ENCODE results near the gene RBKS. TPM values are rescaled to one million over a fixed set of nuclear protein-coding genes. Genes with fewer than 3 reads are reported as not detected.
"Not testable (repeated sequence)": the region's sequence is repeated elsewhere in the genome, so short reads cannot be mapped to it uniquely, and the experiment has no call there.

Gene RBKS
- total RNA-seq, 1 donor from 2014 or later: 1.2 TPM

GRCh38 chr2:27866237-27866636 is 23.9 kb downstream of the RBKS start:
- H3K4me1 Mint-ChIP-seq (ENCODE audit: low read depth, unreplicated experiment): no peaks in the 10 kb centered on the region
- no peaks in the 10 kb centered on the region for H3K36me3 Mint-ChIP-seq (ENCODE audit: unreplicated experiment)
- no peak overlapping the region for H3K4me3 Mint-ChIP-seq (ENCODE audit: unreplicated experiment)
- no peaks in the 10 kb centered on the region for H3K9me3 Mint-ChIP-seq (ENCODE audit: unreplicated experiment)
- DNase-seq: no peak
- H3K27me3 Mint-ChIP-seq (ENCODE audit: unreplicated experiment): peaks cover 2% of the 10 kb centered on the region
- TF ChIP-seq CTCF (IDR thresholded peaks at IDR 0.05; ENCODE audit: partially characterized antibody, unreplicated experiment): no peak
- no peak overlapping the region for H3K27ac Mint-ChIP-seq (ENCODE audit: unreplicated experiment)

- not testable (repeated sequence) for H3K27me3 Mint-ChIP-seq (ENCODE audit: unreplicated experiment); H3K36me3 Mint-ChIP-seq (ENCODE audit: unreplicated experiment); H3K9me3 Mint-ChIP-seq (ENCODE audit: unreplicated experiment); H3K4me1 Mint-ChIP-seq (ENCODE audit: low read depth, unreplicated experiment); DNase-seq; H3K4me3 Mint-ChIP-seq (ENCODE audit: unreplicated experiment); H3K27ac Mint-ChIP-seq (ENCODE audit: unreplicated experiment)
Observed at GRCh38 chr2:27863955-27864354, 26.2 kb downstream of the RBKS start.

DNA sequence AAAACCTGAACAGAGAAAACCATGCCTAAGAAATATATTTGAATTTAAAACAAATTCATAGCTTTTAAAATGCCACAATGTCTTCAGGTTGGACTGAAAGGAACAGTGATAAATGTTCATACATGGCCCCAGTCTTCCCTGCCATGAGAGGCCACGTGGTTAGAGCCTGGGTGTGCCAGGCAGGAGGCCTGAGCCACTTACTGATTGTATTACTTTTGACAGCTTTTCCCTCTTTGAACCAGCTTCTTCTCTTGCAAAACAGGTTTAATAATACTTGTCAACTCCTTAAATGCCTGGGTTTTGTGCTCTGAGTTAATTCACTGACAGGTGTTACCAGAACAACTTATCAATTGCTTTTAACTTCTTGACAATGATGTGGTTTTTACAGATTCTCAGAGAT is 27.0 kb downstream of the RBKS start:
- no peak overlapping the region for H3K27ac Mint-ChIP-seq (ENCODE audit: unreplicated experiment)
- H3K36me3 Mint-ChIP-seq (ENCODE audit: unreplicated experiment): no peaks in the 10 kb centered on the region
- TF ChIP-seq CTCF (IDR thresholded peaks at IDR 0.05; ENCODE audit: partially characterized antibody, unreplicated experiment): no peak
- no peaks in the 10 kb centered on the region for H3K4me1 Mint-ChIP-seq (ENCODE audit: low read depth, unreplicated experiment)
- H3K9me3 Mint-ChIP-seq (ENCODE audit: unreplicated experiment): no peaks in the 10 kb centered on the region
- H3K27me3 Mint-ChIP-seq (ENCODE audit: unreplicated experiment): peaks cover 5% of the 10 kb centered on the region
- no peak for DNase-seq
- H3K4me3 Mint-ChIP-seq (ENCODE audit: unreplicated experiment): no peak overlapping the region

- no peak for DNase-seq
- H3K27me3 Mint-ChIP-seq (ENCODE audit: unreplicated experiment): peaks cover 3% of the 10 kb centered on the region
- H3K36me3 Mint-ChIP-seq (ENCODE audit: unreplicated experiment): peaks cover 6% of the 10 kb centered on the region
- H3K4me1 Mint-ChIP-seq (ENCODE audit: low read depth, unreplicated experiment): no peaks in the 10 kb centered on the region
- H3K27ac Mint-ChIP-seq (ENCODE audit: unreplicated experiment): no peak overlapping the region
- TF ChIP-seq CTCF (IDR thresholded peaks at IDR 0.05; ENCODE audit: partially characterized antibody, unreplicated experiment): no peak
- H3K4me3 Mint-ChIP-seq (ENCODE audit: unreplicated experiment): no peak overlapping the region
- H3K9me3 Mint-ChIP-seq (ENCODE audit: unreplicated experiment): peaks cover 2% of the 10 kb centered on the region
Observed at GRCh38 chr2:27860111-27860510, 30.1 kb downstream of the RBKS start.

GRCh38 chr2:27857417-27858172 is 32.6 kb downstream of the RBKS start:
- peaks cover 3% of the 10 kb centered on the region for H3K27me3 Mint-ChIP-seq (ENCODE audit: unreplicated experiment)
- TF ChIP-seq CTCF (IDR thresholded peaks at IDR 0.05; ENCODE audit: partially characterized antibody, unreplicated experiment): no peak
- peaks cover 2% of the 10 kb centered on the region for H3K9me3 Mint-ChIP-seq (ENCODE audit: unreplicated experiment)
- H3K4me1 Mint-ChIP-seq (ENCODE audit: low read depth, unreplicated experiment): no peaks in the 10 kb centered on the region
- H3K36me3 Mint-ChIP-seq (ENCODE audit: unreplicated experiment): peaks cover 10% of the 10 kb centered on the region
- H3K4me3 Mint-ChIP-seq (ENCODE audit: unreplicated experiment): no peak overlapping the region
- H3K27ac Mint-ChIP-seq (ENCODE audit: unreplicated experiment): no peak overlapping the region
- DNase-seq: no peak

Measured in glutamatergic neuron (in vitro differentiated cells).